Panc1 (cell line): ENCODE results near the gene PCDHA10.

Experiments
- POLR2AphosphoS5 ChIP-seq: IDR thresholded peaks from 2 replicates; pipeline ENCODE4 v1.6.1; 2012; ENCODE audit warnings: mild to moderate bottlenecking, low read depth, low read length, moderate library complexity
- SIN3A ChIP-seq: IDR thresholded peaks from 2 replicates; pipeline ENCODE4 v1.6.1; 2012; ENCODE audit warnings: low read depth, mild to moderate bottlenecking, low read length, moderate library complexity, borderline replicate concordance; ENCODE audit not compliant: insufficient read depth
- TCF7L2 ChIP-seq: IDR thresholded peaks from 2 replicates; pipeline ENCODE4 v1.6.1; 2011; ENCODE audit warnings: mild to moderate bottlenecking, low read depth, low read length, inconsistent platforms
- TF ChIP-seq, protein P1 (sequence below): fragments of 450-650 bp; IDR thresholded peaks from 2 replicates; pipeline ENCODE4 v1.5.1; 2017; ENCODE audit warnings: mild to moderate bottlenecking
- TF ChIP-seq, protein P2 (sequence below), 2 experiments: IDR thresholded peaks; 2 replicates each; pipeline ENCODE4 v1.6.1; 2011 to 2012; ENCODE audit warnings: low read depth in 2 of 2, control low read depth in 1 of 2, low read length in 1 of 2, mild to moderate bottlenecking in 1 of 2, moderate library complexity in 1 of 2; ENCODE audit not compliant: insufficient read depth in 1 of 2

DNA sequence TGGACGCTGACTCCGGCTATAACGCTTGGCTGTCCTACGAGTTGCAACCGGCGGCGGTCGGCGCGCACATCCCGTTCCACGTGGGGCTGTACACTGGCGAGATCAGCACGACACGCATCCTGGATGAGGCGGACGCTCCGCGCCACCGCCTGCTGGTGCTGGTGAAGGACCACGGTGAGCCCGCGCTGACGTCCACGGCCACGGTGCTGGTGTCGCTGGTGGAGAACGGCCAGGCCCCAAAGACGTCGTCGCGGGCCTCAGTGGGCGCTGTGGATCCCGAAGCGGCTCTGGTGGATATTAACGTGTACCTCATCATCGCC is 21.5 kb downstream of the PCDHA10 start:
- TF ChIP-seq, protein P1, sequence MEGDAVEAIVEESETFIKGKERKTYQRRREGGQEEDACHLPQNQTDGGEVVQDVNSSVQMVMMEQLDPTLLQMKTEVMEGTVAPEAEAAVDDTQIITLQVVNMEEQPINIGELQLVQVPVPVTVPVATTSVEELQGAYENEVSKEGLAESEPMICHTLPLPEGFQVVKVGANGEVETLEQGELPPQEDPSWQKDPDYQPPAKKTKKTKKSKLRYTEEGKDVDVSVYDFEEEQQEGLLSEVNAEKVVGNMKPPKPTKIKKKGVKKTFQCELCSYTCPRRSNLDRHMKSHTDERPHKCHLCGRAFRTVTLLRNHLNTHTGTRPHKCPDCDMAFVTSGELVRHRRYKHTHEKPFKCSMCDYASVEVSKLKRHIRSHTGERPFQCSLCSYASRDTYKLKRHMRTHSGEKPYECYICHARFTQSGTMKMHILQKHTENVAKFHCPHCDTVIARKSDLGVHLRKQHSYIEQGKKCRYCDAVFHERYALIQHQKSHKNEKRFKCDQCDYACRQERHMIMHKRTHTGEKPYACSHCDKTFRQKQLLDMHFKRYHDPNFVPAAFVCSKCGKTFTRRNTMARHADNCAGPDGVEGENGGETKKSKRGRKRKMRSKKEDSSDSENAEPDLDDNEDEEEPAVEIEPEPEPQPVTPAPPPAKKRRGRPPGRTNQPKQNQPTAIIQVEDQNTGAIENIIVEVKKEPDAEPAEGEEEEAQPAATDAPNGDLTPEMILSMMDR: no peak
- TF ChIP-seq, protein P2, sequence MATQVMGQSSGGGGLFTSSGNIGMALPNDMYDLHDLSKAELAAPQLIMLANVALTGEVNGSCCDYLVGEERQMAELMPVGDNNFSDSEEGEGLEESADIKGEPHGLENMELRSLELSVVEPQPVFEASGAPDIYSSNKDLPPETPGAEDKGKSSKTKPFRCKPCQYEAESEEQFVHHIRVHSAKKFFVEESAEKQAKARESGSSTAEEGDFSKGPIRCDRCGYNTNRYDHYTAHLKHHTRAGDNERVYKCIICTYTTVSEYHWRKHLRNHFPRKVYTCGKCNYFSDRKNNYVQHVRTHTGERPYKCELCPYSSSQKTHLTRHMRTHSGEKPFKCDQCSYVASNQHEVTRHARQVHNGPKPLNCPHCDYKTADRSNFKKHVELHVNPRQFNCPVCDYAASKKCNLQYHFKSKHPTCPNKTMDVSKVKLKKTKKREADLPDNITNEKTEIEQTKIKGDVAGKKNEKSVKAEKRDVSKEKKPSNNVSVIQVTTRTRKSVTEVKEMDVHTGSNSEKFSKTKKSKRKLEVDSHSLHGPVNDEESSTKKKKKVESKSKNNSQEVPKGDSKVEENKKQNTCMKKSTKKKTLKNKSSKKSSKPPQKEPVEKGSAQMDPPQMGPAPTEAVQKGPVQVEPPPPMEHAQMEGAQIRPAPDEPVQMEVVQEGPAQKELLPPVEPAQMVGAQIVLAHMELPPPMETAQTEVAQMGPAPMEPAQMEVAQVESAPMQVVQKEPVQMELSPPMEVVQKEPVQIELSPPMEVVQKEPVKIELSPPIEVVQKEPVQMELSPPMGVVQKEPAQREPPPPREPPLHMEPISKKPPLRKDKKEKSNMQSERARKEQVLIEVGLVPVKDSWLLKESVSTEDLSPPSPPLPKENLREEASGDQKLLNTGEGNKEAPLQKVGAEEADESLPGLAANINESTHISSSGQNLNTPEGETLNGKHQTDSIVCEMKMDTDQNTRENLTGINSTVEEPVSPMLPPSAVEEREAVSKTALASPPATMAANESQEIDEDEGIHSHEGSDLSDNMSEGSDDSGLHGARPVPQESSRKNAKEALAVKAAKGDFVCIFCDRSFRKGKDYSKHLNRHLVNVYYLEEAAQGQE (IDR thresholded peaks at IDR 0.05; ENCODE audit: insufficient read depth in 1 of 2, low read depth in 2 of 2, low read length in 1 of 2): no peak
- TF ChIP-seq POLR2AphosphoS5 (no peak), TCF7L2 (no peak), SIN3A (no peak)
